HPDE6-E6E7 (cell line): ENCODE data around the gene EEF2K.
"Not testable (repeated sequence)": the region's sequence is repeated elsewhere in the genome, so short reads cannot be mapped to it uniquely, and the experiment has no call there.

Experiments
- DNase-seq: peaks from one replicate; pipeline ENCODE4 v3.0.0; 2011; ENCODE audit warnings: missing footprints; ENCODE audit errors: extremely low spot score

Gene EEF2K

DNA sequence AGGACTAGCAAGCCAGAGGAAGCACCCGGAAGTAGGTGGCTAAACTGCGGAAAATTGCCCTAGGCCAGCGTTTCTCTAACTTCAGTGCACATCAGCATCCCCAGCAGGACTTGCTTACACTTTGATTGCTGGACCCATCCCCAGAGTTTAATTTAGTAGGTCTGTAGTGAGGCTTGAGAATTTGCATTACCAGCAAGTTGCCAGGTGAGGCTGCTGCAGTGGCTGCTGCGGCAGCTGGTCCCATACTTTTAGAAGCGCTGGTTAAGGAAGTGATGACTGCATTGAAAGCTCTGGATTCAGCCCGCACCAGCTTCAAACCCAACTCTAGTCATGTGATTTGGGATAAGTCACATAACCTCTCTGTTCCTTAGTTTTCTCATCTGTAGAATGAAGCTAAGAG, 4.2 kb downstream of the EEF2K start:
- no peak for DNase-seq

GRCh38 chr16:22210854-22211253, 4.8 kb downstream of the EEF2K start:
- DNase-seq, result no peak

DNA sequence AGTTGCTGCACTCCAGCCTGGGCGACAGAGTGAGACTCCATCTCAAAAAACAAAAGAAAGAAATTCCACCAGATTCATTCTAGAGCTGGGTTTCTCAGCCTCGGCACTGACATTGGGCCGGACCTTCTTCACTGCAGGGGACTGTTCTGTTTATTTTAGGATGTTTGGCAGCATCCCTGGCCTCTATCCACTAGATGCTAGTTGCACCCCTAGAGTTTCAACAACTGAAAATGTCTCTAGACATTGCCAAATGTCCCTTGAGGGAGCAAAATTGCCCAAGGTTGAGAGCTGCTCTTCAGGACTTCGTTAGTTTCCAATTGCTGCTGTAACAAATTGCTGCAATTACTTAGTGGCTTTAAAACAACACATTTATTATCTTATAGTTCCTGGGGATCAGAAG, 7.2 kb downstream of the EEF2K start:
- DNase-seq, result no peak

DNA sequence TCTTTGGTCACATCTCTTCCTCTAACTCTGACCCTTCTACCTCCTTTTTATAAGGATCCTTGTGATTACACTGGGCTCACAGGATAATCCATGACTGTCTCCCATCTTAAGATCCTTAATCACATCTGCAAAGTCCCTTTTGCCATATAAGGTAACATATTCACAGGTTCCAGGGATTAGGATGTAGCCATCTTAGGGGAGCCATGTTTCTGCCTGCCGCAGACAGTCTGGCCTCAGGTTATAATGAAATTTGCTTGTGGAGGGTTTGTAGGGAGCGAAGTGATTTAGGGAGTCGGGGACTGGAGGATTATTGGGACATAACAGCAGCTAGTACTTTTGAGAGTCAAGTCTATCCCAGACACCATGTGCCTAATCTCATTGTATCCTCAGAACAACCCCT, 7.7 kb downstream of the EEF2K start:
- DNase-seq, result no peak

DNA sequence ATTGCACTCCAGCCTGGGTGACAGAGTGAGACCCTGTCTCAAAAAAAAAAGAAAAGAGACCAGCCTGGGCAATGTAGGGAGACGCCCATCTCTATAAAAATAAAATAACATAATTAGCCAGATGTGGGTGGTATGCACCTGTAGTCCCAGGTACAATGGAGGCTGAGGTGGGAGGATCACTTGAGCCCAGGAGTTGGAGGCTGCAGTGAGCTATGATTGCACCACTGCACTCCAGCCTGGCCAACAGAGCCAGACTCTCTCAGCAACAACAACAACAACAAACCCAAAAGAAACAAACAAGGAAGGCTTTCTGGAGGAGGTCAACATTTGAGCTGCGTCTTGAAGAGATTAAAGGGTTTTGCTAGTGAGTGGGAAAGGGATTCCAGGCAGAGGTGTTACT, 8.3 kb downstream of the EEF2K start:
- DNase-seq, result no peak

DNA sequence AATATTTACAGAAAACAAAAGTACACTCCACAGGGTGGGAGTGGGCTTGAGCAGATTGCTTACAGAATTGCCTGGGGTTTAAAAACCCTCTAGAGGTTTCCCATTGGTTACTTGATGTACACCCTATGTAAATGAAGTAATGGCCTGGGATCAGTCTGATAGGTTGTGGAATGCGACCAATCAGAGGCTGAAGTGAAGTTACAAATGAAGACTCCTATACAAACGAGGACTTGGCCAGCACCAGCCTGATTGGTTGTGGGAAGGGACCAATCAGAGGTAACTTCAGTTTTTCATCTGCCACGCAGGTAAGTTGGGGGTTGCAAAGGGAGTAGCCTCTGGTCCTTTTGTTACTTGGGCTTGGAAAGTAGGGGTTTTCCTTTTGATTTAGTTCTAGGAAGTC, 8.8 kb downstream of the EEF2K start:
- DNase-seq, result no peak

- no peak for DNase-seq
These were observed 10.2 kb downstream of the EEF2K start for GRCh38 chr16:22216191-22216831.

- DNase-seq, result not testable (repeated sequence)
These were observed 10.8 kb downstream of the EEF2K start for GRCh38 chr16:22216832-22217225.

DNA sequence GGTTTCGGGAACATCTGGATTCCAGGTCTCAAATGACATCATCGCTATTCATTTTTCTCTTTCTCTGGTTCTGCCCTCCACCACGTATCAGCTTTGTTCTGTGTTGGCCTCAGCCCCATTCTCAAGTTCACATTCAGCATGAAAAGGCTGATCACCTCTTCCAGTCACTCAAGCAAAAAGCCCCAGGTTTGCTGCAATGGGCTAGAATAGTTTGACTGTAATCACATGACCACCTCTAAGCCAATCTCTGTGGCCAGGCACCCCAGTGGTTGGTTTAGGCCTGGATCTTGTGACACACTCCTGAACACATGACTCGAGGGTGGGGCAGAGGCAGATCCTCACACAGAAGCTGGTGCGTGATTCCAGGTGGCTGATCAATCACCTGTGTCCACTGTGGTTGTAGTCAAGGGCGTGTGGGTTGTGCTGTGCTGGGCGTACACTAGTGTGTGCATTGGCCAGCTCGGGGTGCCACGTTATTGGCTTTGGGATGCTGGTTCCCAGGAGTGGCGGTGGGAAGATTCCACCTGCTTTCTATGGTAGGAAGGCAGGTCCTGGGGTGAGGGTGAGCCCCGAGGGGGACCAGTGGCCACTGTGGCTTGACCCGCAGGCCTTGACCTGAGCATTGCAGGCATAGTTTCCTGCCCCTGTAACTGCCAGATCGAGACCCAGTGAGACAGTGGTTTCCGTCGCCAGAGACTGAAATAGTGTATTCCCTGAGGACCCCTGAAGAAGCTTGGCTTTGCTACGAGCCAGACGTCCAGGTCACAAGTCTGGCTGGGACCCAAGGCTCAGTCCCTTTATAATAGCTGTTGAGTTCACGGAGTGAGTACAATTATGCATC, 12.0 kb downstream of the EEF2K start:
- no peak for DNase-seq

DNA sequence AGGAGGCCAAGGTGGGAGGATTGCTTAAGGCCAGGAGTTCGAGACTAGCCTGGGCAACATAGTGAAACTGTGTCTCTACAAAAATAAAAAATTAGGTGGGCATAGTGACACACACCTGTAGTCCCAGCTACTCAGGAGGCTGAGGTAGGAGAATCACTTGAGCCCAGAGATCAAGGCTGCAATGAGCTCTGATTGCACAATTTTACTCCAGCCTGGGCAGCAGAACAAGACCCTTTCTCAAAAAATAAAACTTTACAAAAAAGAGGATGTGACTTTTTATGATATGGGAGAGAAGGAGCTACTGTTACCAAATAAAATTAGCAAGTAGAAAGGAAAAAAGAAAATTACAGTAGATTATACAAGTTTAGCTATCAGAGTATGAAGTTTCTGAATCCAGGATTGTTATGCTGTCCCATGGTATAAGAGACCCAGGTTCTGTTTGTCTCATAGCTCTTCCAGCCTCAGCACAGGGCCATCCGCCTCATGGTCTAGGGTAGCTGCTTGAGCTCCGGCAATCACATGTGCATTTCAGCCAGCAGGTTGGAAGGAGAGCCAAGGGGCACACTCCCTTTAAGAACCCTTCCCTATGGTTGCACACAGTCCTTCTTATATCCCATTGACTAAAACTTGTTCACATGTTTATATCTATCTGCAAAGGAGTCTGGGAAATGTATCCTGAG, 13.5 kb downstream of the EEF2K start:
- DNase-seq, result no peak

DNA sequence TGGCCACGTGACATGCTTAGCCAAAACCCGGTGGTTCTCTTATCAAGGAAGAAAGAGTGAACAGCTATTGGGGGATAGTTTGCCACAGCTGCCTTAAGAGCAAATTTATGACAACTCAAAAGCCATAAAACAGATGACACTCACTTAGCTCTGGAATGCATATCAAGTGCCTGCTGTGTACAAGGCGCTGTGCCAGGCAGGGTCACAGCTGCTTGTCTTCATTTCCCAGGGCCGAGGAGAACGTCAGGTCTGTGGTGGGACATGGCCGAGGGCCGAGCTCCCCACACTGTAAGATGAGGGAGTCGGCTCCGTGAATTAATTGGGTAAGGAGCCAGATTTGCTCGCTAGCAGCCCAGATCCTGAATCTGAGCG, 14.0 kb downstream of the EEF2K start:
- no peak for DNase-seq

DNA sequence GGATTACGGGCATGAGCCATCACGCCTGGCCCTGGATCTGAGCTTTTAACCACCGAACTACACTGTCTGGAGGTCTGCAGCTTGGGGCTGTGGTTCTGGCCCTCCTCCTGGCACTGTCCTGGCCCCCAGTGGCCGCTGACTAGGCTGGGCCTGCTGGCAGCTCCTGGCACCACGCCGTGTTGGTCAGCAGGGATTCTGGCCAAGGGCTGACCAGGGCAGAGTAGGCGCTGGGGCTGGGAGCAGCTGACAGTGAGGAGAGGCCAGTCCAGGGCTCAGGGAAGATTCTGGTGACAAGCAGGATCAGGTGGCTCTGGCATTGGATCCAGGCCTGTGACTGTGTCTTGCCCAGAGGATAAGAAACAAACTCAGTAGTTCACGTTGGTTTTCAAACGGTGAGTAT, 14.6 kb downstream of the EEF2K start:
- no peak for DNase-seq

- DNase-seq, result no peak
These were observed 15.9 kb downstream of the EEF2K start for GRCh38 chr16:22222006-22222405.

DNA sequence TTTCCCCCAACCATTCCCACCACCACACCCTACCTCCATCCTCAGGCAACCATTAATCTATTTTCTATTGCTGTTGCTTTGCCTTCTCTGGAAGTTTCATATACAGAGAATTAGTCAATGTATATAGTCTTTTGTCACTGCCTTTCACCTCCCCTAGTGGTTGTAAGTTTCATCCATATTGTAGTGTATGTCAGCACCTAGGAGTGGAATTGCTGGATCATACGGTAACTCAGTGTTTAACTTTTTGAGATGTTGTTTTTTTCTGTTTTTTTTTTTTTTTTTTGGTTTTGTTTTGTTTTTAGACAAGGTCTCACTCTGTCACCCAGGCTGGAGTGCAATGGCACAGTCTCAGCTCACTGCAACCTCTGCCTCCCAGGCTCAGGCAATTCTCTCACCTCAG, 16.9 kb downstream of the EEF2K start:
- DNase-seq, result no peak

- DNase-seq, result no peak
These were observed 19.0 kb downstream of the EEF2K start for GRCh38 chr16:22225060-22225459.

GRCh38 chr16:22229889-22230288, 23.8 kb downstream of the EEF2K start:
- no peak for DNase-seq

DNA sequence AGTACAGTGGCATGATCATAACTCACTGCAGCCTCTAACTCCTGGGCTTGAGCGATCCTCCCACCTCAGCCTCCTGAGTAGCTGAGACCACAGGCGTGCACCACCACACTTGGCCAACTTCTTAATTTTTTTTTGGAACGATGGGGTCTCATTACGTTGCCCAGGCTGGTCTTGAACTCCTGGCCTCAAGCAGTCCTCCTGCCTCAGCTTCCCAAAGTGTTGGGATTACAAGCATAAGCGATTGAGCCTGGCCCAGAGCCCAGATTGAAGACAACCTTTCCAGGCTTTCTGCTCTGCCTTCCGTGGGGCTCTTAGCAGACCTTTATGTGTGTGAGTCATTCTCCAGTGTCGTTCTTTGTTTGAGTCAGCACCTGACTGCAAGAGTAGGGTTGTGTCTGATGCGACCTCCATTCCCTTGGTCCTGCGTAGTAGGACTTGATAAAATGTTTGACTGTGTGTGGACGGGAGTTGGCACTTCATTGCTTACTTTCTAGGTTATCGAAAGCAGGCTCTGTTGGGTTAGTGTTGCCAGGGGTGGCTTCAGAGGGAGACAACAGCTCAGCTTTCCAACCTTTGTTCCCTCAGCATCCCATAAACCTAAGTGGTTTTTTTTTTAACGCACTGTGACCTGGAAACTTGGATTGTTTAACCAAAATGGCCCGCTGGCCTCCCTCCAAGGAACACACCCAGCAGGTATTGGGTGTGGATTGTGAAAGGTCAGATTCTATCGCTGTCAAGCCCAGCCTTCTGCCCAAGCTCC, 26.4 kb downstream of the EEF2K start:
- peak; percentile 54 for DNase-seq

- DNase-seq, result no peak
These were observed 26.9 kb downstream of the EEF2K start for GRCh38 chr16:22233037-22233372.

GRCh38 chr16:22235839-22236745, 30.0 kb downstream of the EEF2K start:
- no peak for DNase-seq

DNA sequence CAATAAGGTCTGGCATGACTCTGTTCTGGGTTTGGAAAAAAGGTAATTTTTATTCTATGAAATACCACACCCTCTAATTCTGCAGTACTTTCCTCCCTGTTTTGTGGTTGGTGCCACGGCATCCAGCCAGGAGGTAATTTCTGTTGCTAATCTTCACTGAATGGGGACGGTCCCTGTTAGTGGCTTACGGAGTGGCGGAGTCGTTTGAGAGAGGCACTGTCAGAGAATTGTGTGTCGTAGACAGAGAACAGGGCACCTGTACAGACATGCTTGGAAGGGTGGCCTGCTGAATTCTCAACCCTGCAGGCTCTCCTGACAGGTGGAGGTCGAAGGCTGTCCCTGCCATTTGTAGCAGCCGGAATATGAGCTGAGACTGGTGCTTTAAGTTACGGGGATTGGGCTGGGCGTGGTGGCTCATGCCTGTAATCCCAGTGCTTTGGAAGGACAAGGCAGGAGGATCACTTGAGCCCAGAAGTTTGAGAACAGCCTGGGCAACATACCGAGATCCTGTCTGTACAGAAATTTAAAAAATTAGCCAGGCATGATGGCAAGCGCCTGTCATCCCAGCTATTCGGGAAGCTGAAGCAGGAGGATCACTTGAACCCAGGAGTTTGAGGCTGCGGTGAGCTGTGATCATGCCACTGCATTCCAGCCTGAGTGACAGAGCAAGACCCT, 33.2 kb downstream of the EEF2K start:
- DNase-seq, result no peak
